Activated CD8-positive, alpha-beta memory T cell treated with anti-CD3 and anti-CD28 coated beads for 1 hour (primary cell): ENCODE results near the gene DBNDD1.
"Not testable (repeated sequence)": the region's sequence is repeated elsewhere in the genome, so short reads cannot be mapped to it uniquely, and the experiment has no call there.

Source experiments
- DNase-seq, 2 donors: peaks; one replicate each; pipeline ENCODE4 v3.0.0-alpha.2; 2020; ENCODE audit warnings: low read depth in 1 of 2; ENCODE audit errors: extremely low read depth in 1 of 2

Gene DBNDD1

DNA sequence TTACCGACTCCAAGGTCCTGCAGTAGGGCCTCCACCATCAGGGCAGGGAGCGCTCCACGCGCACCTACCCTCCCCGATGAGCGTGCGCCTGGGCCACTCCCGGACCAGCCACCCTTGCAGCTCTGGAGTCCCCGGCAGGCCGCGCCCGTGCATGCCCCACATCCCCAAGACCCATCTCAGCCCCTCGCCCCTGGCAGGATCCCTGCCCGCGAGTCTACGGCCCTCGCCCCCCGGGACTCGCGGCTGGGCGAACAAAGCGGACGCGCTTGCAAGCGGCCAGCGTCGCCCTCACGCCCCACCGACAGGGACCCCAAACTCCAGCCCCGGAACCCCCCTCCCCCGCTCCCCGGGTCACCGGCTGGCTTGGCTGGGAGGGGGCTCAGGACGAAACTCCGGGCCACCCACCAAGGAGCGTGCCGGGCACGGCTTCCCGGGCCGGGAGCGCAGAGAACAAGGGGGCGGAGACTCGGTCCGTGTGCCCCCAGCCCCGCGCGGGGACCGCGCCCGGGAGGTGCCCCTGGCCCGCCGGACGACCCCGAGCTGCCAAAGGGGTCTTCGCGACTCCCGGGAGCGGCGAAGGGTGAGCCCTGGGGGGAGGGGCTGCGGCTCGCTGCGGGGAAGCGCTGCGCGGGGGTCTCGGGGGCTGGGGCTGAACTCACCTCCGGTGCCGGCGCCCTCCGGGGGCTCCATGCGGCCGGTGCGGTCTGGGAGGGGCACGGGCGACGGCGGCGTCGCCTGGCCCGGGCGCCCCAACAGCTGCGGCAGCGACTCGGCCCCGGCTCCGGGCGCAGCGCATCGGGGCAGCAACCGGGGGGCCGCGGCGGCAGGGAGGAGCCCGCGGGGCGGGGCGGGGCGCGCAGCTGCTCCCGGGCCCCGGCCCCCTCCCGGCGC is at the start of gene DBNDD1:
Gene DBNDD1, minus strand, starts transcription at position 805 of the 891 bp plus-strand sequence. Its CDS starts 115 bp downstream, at position 690.
- no peak for DNase-seq

- DNase-seq = no peak
Observed at GRCh38 chr16:90061437-90061836, 42.2 kb upstream of the DBNDD1 start.

- DNase-seq = no peak
Observed at GRCh38 chr16:90057738-90058173, 38.5 kb upstream of the DBNDD1 start.

- not testable (repeated sequence) for DNase-seq
Observed at GRCh38 chr16:90056521-90056920, 37.3 kb upstream of the DBNDD1 start.

GRCh38 chr16:90055371-90055770 is 36.1 kb upstream of the DBNDD1 start:
- DNase-seq = no peak

DNA sequence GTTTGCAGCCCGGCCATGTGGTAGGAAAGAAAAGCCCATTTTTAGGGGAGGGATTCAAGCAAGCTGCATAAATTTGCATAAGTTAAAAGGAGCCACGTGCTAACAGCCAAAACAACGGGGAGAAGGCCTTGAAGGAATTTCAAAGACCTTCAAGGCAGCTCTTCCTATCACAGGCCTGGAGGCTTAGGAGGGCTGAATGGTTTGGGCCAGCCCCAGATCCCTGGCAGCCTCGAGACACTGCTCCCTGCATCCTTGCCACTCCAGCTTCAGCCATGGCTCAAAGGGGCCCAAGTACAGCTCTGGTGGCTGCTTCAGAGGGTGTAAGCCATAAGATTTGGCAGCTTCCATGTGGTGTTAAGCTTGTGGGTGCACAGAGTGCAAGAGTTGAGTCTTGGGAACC is 35.3 kb upstream of the DBNDD1 start:
- DNase-seq = no peak

DNA sequence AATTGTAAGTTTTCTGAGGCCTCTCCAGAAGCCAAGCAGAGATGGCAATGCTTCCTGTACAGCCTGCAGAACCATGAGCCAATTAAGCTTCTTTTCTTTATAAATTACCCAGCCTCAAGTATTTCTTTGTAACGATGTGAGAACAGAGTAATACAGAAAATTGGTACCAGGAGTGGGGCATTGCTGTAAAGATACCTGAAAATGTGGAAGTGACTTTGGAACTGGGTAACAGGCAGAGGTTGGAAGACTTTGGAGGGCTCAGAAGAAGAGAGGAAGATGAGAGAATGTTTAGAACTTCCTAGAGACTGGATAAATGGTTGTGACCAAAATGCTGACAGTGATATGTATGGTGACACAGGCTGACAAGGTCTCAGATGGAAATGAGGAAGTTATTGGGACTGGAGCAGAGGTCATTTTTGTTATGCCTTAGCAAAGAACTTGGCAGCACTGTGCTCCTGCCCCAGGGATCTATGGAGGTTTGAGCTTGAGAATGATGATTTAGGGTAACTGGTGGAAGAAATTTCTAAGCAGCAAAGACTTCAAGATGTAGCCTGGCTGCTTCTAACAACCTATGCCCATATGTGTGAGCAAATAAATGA is 34.7 kb upstream of the DBNDD1 start:
- no peak for DNase-seq

- DNase-seq = no peak
Observed at GRCh38 chr16:90050969-90051368, 31.7 kb upstream of the DBNDD1 start.

- DNase-seq = no peak
Observed at GRCh38 chr16:90048737-90049330, 29.6 kb upstream of the DBNDD1 start.

DNA sequence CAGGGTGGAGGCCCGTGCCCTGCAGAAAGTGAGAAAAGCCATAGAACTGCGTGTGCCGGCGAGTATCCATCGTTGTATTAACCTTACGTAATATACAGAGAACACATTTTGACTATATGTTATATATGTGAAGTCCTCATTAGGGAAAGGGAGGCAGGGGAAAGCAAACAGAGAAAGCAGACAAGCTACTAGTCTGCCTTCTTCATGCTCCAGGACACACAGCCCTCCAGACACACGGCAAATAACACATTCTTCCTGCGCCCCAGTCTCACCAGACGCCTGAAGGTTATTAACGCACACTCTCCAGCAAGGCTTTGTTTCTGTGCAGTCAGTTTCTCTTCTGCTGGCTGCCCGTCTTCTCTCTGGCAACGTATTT is 29.1 kb upstream of the DBNDD1 start:
- DNase-seq = no peak

DNA sequence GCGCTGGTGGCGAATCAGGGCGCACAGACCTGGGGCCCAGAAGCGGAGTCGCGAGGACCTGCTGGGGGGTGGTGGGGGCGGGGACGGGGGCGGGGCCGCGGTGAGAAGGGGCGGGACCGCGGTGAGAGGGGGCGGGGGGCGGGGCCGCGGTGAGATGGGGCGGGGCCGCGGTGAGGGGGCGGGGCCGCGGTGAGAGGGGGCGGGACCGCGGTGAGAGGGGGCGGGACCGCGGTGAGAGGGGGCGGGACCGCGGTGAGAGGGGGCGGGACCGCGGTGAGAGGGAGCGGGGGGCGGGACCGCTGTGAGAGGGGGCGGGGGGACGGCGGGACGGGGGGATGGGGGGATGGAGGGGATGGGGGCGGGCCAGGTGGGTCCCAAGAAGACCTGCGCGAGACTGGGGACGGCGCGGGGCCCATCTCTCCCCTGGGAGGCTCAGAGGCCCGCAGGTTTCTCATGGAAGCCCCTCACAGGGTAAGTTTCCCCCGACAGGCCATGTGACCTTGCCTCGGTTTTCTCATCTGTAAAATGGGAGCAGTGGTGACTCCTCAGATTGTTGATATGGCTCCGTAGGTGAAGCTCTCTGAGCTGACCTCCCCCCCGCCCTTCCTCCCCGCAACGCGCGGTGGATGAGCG is 28.6 kb upstream of the DBNDD1 start:
- DNase-seq = no peak

DNA sequence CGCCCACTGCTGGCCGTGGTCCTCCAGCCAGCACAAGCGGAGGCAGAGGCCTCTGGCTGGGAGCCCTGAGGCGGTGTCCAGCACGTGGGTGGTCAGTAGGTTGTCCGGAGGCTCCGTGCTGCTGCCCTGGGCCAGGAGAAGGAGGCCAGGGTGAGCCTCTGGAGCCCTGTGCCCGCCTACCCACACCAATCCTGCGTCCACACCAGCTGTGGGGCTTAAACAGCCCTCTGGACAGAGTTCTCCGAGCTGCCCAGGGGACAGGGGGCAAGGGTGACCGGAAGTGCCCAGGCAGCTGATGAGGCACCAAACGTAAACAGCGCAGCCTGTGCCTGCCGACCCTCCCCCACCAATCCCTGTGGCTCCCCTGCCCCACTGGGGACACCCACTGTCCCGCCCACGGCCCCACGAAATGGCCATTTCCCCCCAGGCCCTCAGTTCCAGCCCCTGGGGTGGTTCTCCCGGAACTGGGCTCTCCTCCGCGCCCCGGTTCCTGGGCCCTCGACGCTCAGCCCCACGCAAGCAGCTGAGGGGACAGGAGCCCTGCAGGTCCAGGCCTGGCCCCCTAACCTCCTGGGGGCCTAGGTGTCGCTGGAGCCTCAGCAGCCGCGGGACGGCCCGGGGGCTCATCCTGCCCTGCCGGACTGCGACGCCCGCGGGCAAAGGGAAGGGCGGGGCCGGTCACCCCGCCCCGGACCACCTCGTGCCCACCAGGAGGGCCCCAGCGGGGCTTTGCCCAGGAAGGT is 27.9 kb upstream of the DBNDD1 start:
- DNase-seq = no peak

DNA sequence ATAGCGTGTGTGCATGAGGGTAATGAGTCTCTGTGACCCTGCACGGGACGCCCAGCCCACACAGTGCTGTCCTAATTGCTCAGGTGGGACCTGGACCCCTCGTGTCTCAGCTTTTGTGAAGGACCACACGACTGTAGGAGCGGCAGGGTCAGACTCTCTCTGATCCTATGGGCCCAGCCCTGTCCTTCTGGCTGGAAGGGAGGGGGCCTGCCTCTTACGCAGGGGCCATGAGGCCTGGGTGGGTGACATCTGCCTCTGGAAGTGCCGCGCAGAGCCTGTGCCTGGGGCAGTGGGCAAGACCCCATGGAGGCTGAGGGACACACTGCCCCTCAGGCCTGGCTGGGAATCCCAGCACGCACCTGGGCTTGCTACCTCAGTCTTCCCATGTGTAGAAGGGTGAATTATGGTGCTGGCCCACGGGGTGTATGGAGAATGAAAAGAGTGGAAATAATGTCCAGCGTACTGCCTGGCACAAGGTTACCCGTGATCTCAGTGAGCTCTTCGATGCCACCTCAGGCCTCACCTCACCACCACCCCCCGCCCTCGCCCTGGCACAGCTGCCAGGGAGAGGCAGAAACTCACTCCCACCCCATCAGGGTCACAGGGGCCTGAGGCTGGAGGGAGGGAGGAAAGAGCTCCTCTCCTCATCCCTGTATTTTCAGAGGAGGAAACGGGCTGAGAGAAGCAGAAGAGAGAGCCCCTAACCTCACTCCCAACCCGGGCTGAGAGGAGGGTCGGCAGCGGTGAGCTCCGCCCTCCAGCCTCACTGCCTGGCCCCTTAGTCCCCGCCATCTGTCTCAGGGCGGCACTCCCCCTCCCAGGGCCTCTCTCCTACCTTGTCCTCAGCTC is 27.1 kb upstream of the DBNDD1 start:
- DNase-seq = no peak

DNA sequence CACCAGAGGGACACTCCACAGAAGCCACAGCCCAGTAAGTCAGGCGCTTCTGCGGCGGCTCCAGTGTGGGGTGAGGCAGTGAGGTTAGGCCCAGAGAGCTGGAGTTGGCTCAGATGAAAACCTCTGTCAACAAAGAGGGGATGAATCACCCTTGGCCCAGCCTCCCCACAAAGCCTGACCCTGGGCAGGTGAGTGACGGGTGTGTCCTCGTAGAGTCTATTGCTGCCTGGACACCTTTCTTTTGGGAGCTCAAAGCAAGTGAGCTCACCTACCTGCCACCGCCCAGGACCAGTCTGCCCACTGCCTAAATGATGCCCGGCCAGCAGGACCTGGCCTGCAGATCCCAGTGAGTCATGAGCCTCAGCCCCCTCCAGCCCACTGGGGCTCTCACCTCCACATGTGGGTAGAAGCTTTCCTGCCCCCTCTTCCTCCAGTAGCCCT is 24.9 kb upstream of the DBNDD1 start:
- DNase-seq = no peak

- DNase-seq = no peak
Observed at GRCh38 chr16:90043526-90043925, 24.3 kb upstream of the DBNDD1 start.

DNA sequence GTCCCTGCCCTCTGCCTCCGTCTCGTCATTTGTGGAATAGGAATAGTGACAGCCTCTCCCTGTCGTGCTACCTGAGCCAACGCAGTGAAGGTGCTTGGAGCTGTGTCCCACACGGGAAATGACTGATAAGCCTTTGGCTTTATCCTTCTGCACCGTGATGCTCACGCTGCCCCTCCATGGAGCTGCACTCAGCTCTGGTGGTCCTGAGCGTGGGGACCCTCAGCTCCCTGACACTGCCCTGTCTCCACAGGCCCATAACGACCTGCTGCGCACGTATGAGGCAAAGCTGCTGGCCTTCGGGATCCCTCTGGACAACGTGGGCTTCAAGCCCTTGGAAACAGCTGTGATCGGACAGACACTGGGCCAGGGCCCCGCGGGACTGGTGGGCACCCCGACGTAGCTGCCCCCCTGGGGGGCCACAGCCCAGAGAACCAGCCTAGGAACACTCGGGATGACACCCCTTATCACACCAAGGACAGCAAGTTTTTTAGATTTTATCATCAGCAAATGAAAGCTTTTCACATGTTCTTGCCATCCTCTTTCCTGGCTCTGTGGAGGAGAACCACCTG is 23.8 kb upstream of the DBNDD1 start:
- no peak for DNase-seq

DNA sequence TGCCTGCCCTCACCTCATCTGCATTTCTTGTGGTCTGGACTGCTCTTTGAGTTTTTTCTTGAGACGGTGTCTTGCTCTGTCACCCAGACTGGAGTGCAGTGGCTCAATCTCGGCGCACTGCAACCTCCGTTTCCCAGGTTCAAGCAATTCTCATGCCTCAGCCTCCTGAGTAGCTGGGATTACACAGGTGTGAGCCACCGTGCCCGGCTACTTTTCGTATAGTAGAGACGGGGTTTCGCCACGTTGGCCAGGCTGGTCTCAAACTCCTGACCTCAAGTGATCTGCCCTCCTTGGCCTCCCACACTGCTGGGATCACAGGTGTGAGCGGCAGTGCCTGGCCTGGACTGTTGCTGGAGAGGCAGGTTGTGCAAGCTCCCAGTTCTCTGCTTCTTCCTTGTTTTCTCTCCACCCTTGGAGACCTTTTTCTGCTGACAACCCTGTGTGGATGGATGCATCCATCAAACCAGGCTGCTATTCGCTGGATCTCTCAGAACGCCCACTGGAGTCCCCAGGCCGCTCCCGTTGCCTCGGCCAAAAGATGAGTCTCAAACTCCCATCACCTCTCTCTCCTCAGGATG is 22.7 kb upstream of the DBNDD1 start:
- no peak for DNase-seq

- DNase-seq = no peak
Observed at GRCh38 chr16:90040152-90041023, 21.1 kb upstream of the DBNDD1 start.
